HFF-Myc (cell line): ENCODE results near the gene ARIH1.

Experiments used
- DNase-seq: peaks from one replicate; pipeline ENCODE4 v3.0.0-alpha.2; 2011; ENCODE audit warnings: low read depth; ENCODE audit errors: extremely low read depth
- H3K4me3 ChIP-seq: replicated peaks from 2 replicates; pipeline ENCODE4 v1.5.1; 2011; ENCODE audit warnings: low read depth, mild to moderate bottlenecking, control low read depth, low read length
- CTCF ChIP-seq: IDR thresholded peaks from 2 replicates; pipeline ENCODE4 v1.5.1; 2012; ENCODE audit warnings: mild to moderate bottlenecking, low read depth, low read length, control low read depth; ENCODE audit errors: missing control alignments

ARIH1 gene

GRCh38 chr15:72451224-72451623, 22.9 kb upstream of the ARIH1 start:
- TF ChIP-seq CTCF: no peak
- no peak overlapping the region for H3K4me3 ChIP-seq
- no peak for DNase-seq

GRCh38 chr15:72456684-72457083, 17.4 kb upstream of the ARIH1 start:
- TF ChIP-seq CTCF: no peak
- no peak overlapping the region for H3K4me3 ChIP-seq
- DNase-seq: no peak

GRCh38 chr15:72460402-72460801, 13.7 kb upstream of the ARIH1 start:
- TF ChIP-seq CTCF: no peak
- DNase-seq: no peak
- no peak overlapping the region for H3K4me3 ChIP-seq

- DNase-seq: no peak
- H3K4me3 ChIP-seq: no peak overlapping the region
- no peak for TF ChIP-seq CTCF
Observed at GRCh38 chr15:72463702-72464101, 10.4 kb upstream of the ARIH1 start.

- no peak for TF ChIP-seq CTCF
- no peak overlapping the region for H3K4me3 ChIP-seq
- DNase-seq: no peak
Observed at GRCh38 chr15:72464251-72464650, 9.9 kb upstream of the ARIH1 start.

- no peak for DNase-seq
- no peak overlapping the region for H3K4me3 ChIP-seq
- TF ChIP-seq CTCF: no peak
Observed at GRCh38 chr15:72468103-72468502, 6.0 kb upstream of the ARIH1 start.

GRCh38 chr15:72472992-72473610, 1.0 kb upstream of the ARIH1 start:
- no peak for DNase-seq
- peak; percentile 5 for TF ChIP-seq CTCF
- peak overlapping the region; percentile 53 for H3K4me3 ChIP-seq
